DOHH2 (cell line): ENCODE results near the gene NUP98.

Source experiments
- EZH2phosphoT487 ChIP-seq: fragments of 200-600 bp; sonication (generic); IDR thresholded peaks from 2 replicates; pipeline ENCODE4 v1.6.1; 2017; ENCODE audit warnings: borderline replicate concordance, mild to moderate bottlenecking, antibody characterized with exemption, low read length, moderate library complexity, mixed read lengths
- TF ChIP-seq, protein P1 (sequence below): fragments of 200-600 bp; sonication (generic); IDR thresholded peaks from one replicate; pipeline ENCODE4 v1.5.1; 2014; ENCODE audit warnings: antibody characterized with exemption, mild to moderate bottlenecking, low read depth, low read length; ENCODE audit not compliant: poor library complexity, severe bottlenecking

- TF ChIP-seq, protein P1, sequence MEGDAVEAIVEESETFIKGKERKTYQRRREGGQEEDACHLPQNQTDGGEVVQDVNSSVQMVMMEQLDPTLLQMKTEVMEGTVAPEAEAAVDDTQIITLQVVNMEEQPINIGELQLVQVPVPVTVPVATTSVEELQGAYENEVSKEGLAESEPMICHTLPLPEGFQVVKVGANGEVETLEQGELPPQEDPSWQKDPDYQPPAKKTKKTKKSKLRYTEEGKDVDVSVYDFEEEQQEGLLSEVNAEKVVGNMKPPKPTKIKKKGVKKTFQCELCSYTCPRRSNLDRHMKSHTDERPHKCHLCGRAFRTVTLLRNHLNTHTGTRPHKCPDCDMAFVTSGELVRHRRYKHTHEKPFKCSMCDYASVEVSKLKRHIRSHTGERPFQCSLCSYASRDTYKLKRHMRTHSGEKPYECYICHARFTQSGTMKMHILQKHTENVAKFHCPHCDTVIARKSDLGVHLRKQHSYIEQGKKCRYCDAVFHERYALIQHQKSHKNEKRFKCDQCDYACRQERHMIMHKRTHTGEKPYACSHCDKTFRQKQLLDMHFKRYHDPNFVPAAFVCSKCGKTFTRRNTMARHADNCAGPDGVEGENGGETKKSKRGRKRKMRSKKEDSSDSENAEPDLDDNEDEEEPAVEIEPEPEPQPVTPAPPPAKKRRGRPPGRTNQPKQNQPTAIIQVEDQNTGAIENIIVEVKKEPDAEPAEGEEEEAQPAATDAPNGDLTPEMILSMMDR: no peak
- TF ChIP-seq EZH2phosphoT487: no peak
Observed at GRCh38 chr11:3631331-3631730, 166.0 kb downstream of the NUP98 start.
